IMR-90 (cell line): ENCODE results near the gene SPTB. TPM values are rescaled to one million over a fixed set of nuclear protein-coding genes. Genes with fewer than 3 reads are reported as not detected.

ENCODE experiments used
- ATAC-seq: fragments of 200-7000 bp; cut with Tn5 transposase; 2 replicates; pipeline ENCODE4 v1.9.1; 2020; ENCODE audit warnings: low read depth, mild to moderate bottlenecking, moderate library complexity
- BruUV-seq: library from RNA; stranded (reverse); fragments of 400-500 nt; replicated peaks from 2 replicates; lab custom pipeline; 2021; lab: Mats Ljungman, UMichigan
- CTCF ChIA-PET: fragments of 300-600 bp; formaldehyde crosslinking; extraction: SDS; loops from one replicate; lab custom pipeline; 2021; ENCODE audit warnings: antibody characterized with exemption; lab: Yijun Ruan, JAX
- POLR2A ChIA-PET: fragments of 300-600 bp; sonication (Branson Sonifier 250); formaldehyde crosslinking; loops from one replicate; lab custom pipeline; 2022; ENCODE audit warnings: antibody characterized with exemption; ENCODE audit not compliant: unreplicated experiment; lab: Charles Lee
- DNase-seq: peaks from one replicate; pipeline ENCODE4 v3.0.0; 2013
- H2AFZ ChIP-seq: replicated peaks from 2 replicates; pipeline ENCODE3; 2013; ENCODE audit warnings: low read length, mild to moderate bottlenecking; ENCODE audit not compliant: poor library complexity
- H2AK5ac ChIP-seq: 2 replicates; pipeline ENCODE4 v1.6.1; 2013; ENCODE audit warnings: low read depth, low read length, inconsistent platforms
- H2AK9ac ChIP-seq: replicated peaks from 2 replicates; pipeline ENCODE3; 2013; ENCODE audit warnings: mild to moderate bottlenecking, low read depth, low read length, moderate library complexity; ENCODE audit not compliant: poor library complexity
- H2BK120ac ChIP-seq: 2 replicates; pipeline ENCODE4 v1.6.1; 2013; ENCODE audit warnings: low read depth, low read length, inconsistent platforms
- H2BK15ac ChIP-seq: 3 replicates; pipeline ENCODE4 v1.6.1; 2013; ENCODE audit warnings: low read depth, low read length, inconsistent platforms
- H2BK20ac ChIP-seq: 2 replicates; pipeline ENCODE4 v1.6.1; 2013; ENCODE audit warnings: low read depth, mild to moderate bottlenecking, inconsistent platforms, low read length, moderate library complexity
- H2BK5ac ChIP-seq: 2 replicates; pipeline ENCODE4 v1.6.1; 2013; ENCODE audit warnings: mild to moderate bottlenecking, low read depth, low read length, inconsistent platforms; ENCODE audit not compliant: poor library complexity, severe bottlenecking
- H3K14ac ChIP-seq: replicated peaks from 2 replicates; pipeline ENCODE4 v1.6.1; 2013; ENCODE audit warnings: low read depth, low read length, inconsistent platforms
- H3K18ac ChIP-seq: 2 replicates; pipeline ENCODE4 v1.6.1; 2013; ENCODE audit warnings: low read depth, low read length, control low read depth
- H3K23ac ChIP-seq: 2 replicates; pipeline ENCODE4 v1.6.1; 2013; ENCODE audit warnings: low read depth, low read length, inconsistent platforms
- H3K27ac ChIP-seq: 2 replicates; pipeline ENCODE4 v1.5.1; 2013; ENCODE audit warnings: mild to moderate bottlenecking, control low read depth, low read length; ENCODE audit not compliant: insufficient read depth
- H3K27me3 ChIP-seq: 2 replicates; pipeline ENCODE4 v1.6.1; 2013; ENCODE audit warnings: low read length; ENCODE audit not compliant: control insufficient read depth, insufficient read depth
- H3K36me3 ChIP-seq: 2 replicates; pipeline ENCODE4 v1.6.1; 2013; ENCODE audit warnings: low read length, mixed read lengths; ENCODE audit not compliant: control insufficient read depth, insufficient read depth
- H3K4ac ChIP-seq: 2 replicates; pipeline ENCODE4 v1.6.1; 2013; ENCODE audit warnings: low read depth, low read length, inconsistent platforms
- H3K4me1 ChIP-seq: 2 replicates; pipeline ENCODE4 v1.6.1; 2013; ENCODE audit warnings: low read length, mixed read lengths; ENCODE audit not compliant: control insufficient read depth, insufficient read depth
- H3K4me2 ChIP-seq: 2 replicates; pipeline ENCODE4 v1.6.1; 2013; ENCODE audit warnings: low read depth, mild to moderate bottlenecking, control low read depth, low read length, moderate library complexity
- H3K4me3 ChIP-seq: 2 replicates; pipeline ENCODE4 v1.5.1; 2013; ENCODE audit warnings: low read depth, mild to moderate bottlenecking, control low read depth, low read length, moderate library complexity; ENCODE audit not compliant: insufficient read depth
- H3K56ac ChIP-seq: 2 replicates; pipeline ENCODE4 v1.6.1; 2013; ENCODE audit warnings: low read length, inconsistent platforms; ENCODE audit not compliant: insufficient read depth; ENCODE audit errors: extremely low read depth
- H3K79me1 ChIP-seq, 2 experiments: 2 replicates each; pipeline ENCODE4 v1.6.1; 2013; ENCODE audit warnings: low read length in 2 of 2, inconsistent platforms in 1 of 2, low read depth in 1 of 2
- H3K9ac ChIP-seq: 2 replicates; pipeline ENCODE4 v1.6.1; 2013; ENCODE audit warnings: low read depth, low read length, control low read depth
- H3K9me1 ChIP-seq: 2 replicates; pipeline ENCODE4 v1.6.1; 2013; ENCODE audit warnings: low read length, inconsistent platforms; ENCODE audit not compliant: insufficient read depth
- H3K9me3 ChIP-seq: 2 replicates; pipeline ENCODE4 v1.6.1; 2013; ENCODE audit warnings: low read length; ENCODE audit not compliant: control insufficient read depth, insufficient read depth
- H4K20me1 ChIP-seq: 2 replicates; pipeline ENCODE4 v1.6.1; 2013; ENCODE audit warnings: low read length, inconsistent platforms; ENCODE audit not compliant: insufficient read depth
- H4K5ac ChIP-seq: 2 replicates; pipeline ENCODE4 v1.6.1; 2013; ENCODE audit warnings: mild to moderate bottlenecking, low read depth, low read length, control low read depth
- H4K8ac ChIP-seq, 2 experiments: 2 replicates each; pipeline ENCODE4 v1.6.1; 2013; ENCODE audit warnings: low read depth in 2 of 2, low read length in 2 of 2, control low read depth in 1 of 2, inconsistent platforms in 1 of 2
- H4K91ac ChIP-seq: 2 replicates; pipeline ENCODE4 v1.6.1; 2013; ENCODE audit warnings: low read depth, low read length, inconsistent platforms; ENCODE audit not compliant: insufficient read depth
- BHLHE40 ChIP-seq: fragments of 150-350 bp; IDR thresholded peaks from 2 replicates; pipeline ENCODE4 v1.6.1; 2016; ENCODE audit warnings: mild to moderate bottlenecking, low read depth, low read length
- CEBPB ChIP-seq: IDR thresholded peaks from 2 replicates; pipeline ENCODE4 v1.6.1; 2012; ENCODE audit warnings: low read depth, low read length, improper control_type of control experiment
- CHD1 ChIP-seq: IDR thresholded peaks from 2 replicates; pipeline ENCODE4 v1.6.1; 2012; ENCODE audit warnings: low read depth, low read length, improper control_type of control experiment
- FOS ChIP-seq: fragments of 150-350 bp; IDR thresholded peaks from 2 replicates; pipeline ENCODE4 v1.6.1; 2016; ENCODE audit warnings: low read depth, low read length
- MAFK ChIP-seq: IDR thresholded peaks from 2 replicates; pipeline ENCODE4 v1.6.1; 2012; ENCODE audit warnings: low read depth, low read length, improper control_type of control experiment
- MAZ ChIP-seq: IDR thresholded peaks from 2 replicates; pipeline ENCODE4 v1.6.1; 2012; ENCODE audit warnings: low read depth, mild to moderate bottlenecking, low read length, improper control_type of control experiment, moderate library complexity, borderline replicate concordance
- MXI1 ChIP-seq: IDR thresholded peaks from 2 replicates; pipeline ENCODE4 v1.6.1; 2012; ENCODE audit warnings: low read depth, mild to moderate bottlenecking, low read length, moderate library complexity, borderline replicate concordance
- NFE2L2 ChIP-seq: fragments of 150-350 bp; IDR thresholded peaks from 2 replicates; pipeline ENCODE4 v1.6.1; 2016; ENCODE audit warnings: low read depth, mild to moderate bottlenecking, low read length
- POLR2A ChIP-seq: IDR thresholded peaks from 2 replicates; pipeline ENCODE4 v1.6.1; 2012; ENCODE audit warnings: mild to moderate bottlenecking, low read depth, low read length
- RAD21 ChIP-seq: IDR thresholded peaks from 2 replicates; pipeline ENCODE4 v1.6.1; 2012; ENCODE audit warnings: low read length, improper control_type of control experiment
- RCOR1 ChIP-seq: IDR thresholded peaks from 2 replicates; pipeline ENCODE4 v1.6.1; 2012; ENCODE audit warnings: mild to moderate bottlenecking, low read length, improper control_type of control experiment; ENCODE audit not compliant: insufficient replicate concordance
- RFX5 ChIP-seq: IDR thresholded peaks from 2 replicates; pipeline ENCODE4 v1.8.0; 2012; ENCODE audit warnings: low read depth, mild to moderate bottlenecking, low read length, moderate library complexity
- SMC3 ChIP-seq: fragments of 150-350 bp; IDR thresholded peaks from 2 replicates; pipeline ENCODE4 v1.6.1; 2016; ENCODE audit warnings: low read depth, mild to moderate bottlenecking, antibody characterized with exemption, low read length, moderate library complexity
- WGBS, 2 experiments: methylation state at CpG; one replicate each; pipeline versions ENCODE4 v1.1.5 to v1.1.7; 2013; ENCODE audit warnings: missing lambda C conversion rate in 2 of 2; ENCODE audit not compliant: insufficient read length in 1 of 2; ENCODE audit errors: extremely low coverage in 2 of 2; 5-methylcytosine and 5-hydroxymethylcytosine counted together
- dilution Hi-C: fragments of 300-500 bp; cut with HindIII; formaldehyde crosslinking; loops from one replicate; pipeline ENCODE4 v1.14.3; 2018; ENCODE audit warnings: low sequenced_read_pairs; ENCODE audit not compliant: unreplicated experiment
- in situ Hi-C: fragments of 300-500 bp; cut with MboI; formaldehyde crosslinking; loops from 3 replicates; pipeline ENCODE4 v1.14.3; 2019; ENCODE audit warnings: low sequenced_read_pairs, inconsistent platforms, mixed read lengths
- intact Hi-C: fragments of 100-400 bp; cut with micrococcal nuclease; formaldehyde crosslinking; loops from 2 replicates; pipeline ENCODE4 v1.10.0; 2022
- polyA plus RNA-seq, 3 experiments: library from polyadenylated mRNA; depleted of rRNA; stranded (reverse); fragments of >200 nt; gene quantifications; 2 replicates each; pipeline ENCODE4 v1.2.3, GENCODE V29; 2012; ENCODE audit warnings: low replicate concordance in 1 of 3
- total RNA-seq: library from RNA; depleted of rRNA; stranded (reverse); fragments of >200 nt; gene quantifications from 2 replicates; pipeline ENCODE4 v1.2.3, GENCODE V29; 2012
- TF ChIP-seq, protein P1 (sequence below): fragments of 150-350 bp; IDR thresholded peaks from 2 replicates; pipeline ENCODE4 v1.6.1; 2016; ENCODE audit warnings: low read depth, mild to moderate bottlenecking, low read length, moderate library complexity, borderline replicate concordance
- TF ChIP-seq, protein P2 (sequence below): conservative IDR thresholded peaks from 2 replicates; pipeline ENCODE4 v1.5.1; 2012; ENCODE audit warnings: mild to moderate bottlenecking, low read depth, low read length, improper control_type of control experiment
- TF ChIP-seq, protein P3 (sequence below): fragments of 150-350 bp; IDR thresholded peaks from 2 replicates; pipeline ENCODE4 v1.6.1; 2017; ENCODE audit warnings: mild to moderate bottlenecking, antibody characterized with exemption, low read length, low read depth

SPTB gene
- total and polyA plus RNA-seq, 2 of the 4 experiments (the other 2 are of a cell fraction): under 0.01 to 0.07 TPM

DNA sequence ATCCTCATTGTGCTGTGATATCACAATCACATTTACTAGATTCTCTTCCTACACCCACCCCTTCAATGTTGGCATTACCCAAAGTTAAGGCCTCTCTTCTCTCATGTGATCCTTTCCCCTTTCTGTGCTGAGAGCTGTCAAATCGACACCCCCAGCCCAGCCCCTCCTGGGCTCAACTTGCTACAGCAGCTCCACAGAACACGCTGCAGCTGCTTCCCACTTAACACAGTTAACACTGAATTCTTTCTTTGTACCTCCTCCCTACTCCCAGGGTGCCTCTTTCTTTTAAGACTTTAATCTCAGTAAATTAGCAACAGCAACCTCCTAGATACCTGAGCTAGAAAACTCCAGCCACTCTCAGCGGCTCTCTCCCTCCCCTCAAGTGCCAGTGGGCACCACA is 17.8 kb downstream of the SPTB start:
- ATAC-seq (no peak), DNase-seq (no peak)
- Histone ChIP-seq H3K79me1 (no peaks in the 10 kb centered on the region), H3K18ac (no peak overlapping the region), H3K4me2 (no peak overlapping the region), H2AFZ (no peak overlapping the region), H2BK5ac (no peak overlapping the region), H4K5ac (no peak overlapping the region), H4K8ac (no peak overlapping the region), H3K4me1 (no peaks in the 10 kb centered on the region), H3K56ac (no peak overlapping the region), H3K9me3 (0 out of 2 replicates have a peak, but pooled peaks cover 2% of the 10 kb centered on the region), H3K27ac (no peak overlapping the region), H3K36me3 (no peaks in the 10 kb centered on the region), H4K20me1 (no peaks in the 10 kb centered on the region), H3K9ac (no peak overlapping the region), H2AK5ac (no peak overlapping the region), H3K4ac (no peak overlapping the region), H3K14ac (no peak overlapping the region), H3K9me1 (no peaks in the 10 kb centered on the region), H3K23ac (no peak overlapping the region), H2BK20ac (no peak overlapping the region), H2BK120ac (no peak overlapping the region), H4K91ac (no peak overlapping the region), H3K4me3 (no peak overlapping the region), H3K27me3 (peaks cover 68% of the 10 kb centered on the region), H2AK9ac (no peak overlapping the region), H2BK15ac (no peak overlapping the region)
- in situ Hi-C loops: no loop called here
- dilution Hi-C loops: no loop called here
- WGBS, 2 experiments: 0% methylated on average over 2 of the region's 3 CpGs; no CpG with 5 or more reads in 1 of the 2 experiments
- intact Hi-C loops: no loop called here
- BruUV-seq: no TSS peak
- POLR2A ChIA-PET: interaction anchor here (0.5 kb wide), 1 partner anchor 18 kb away, joined by 4 read pairs; no protein-coding TSS in a partner anchor
- CTCF ChIA-PET: interaction anchor here (1.0 kb wide), 1 partner anchor 38 kb away, joined by 3 read pairs; no protein-coding TSS in a partner anchor
- no peak for TF ChIP-seq BHLHE40
- TF ChIP-seq RFX5: no peak
- no peak for TF ChIP-seq MAFK
- no peak for TF ChIP-seq RCOR1
- no peak for TF ChIP-seq CEBPB
- TF ChIP-seq RAD21: no peak
- no peak for TF ChIP-seq POLR2A
- TF ChIP-seq SMC3: no peak
- TF ChIP-seq FOS: no peak
- TF ChIP-seq MAZ: no peak
- no peak for TF ChIP-seq NFE2L2
- TF ChIP-seq, protein P1, sequence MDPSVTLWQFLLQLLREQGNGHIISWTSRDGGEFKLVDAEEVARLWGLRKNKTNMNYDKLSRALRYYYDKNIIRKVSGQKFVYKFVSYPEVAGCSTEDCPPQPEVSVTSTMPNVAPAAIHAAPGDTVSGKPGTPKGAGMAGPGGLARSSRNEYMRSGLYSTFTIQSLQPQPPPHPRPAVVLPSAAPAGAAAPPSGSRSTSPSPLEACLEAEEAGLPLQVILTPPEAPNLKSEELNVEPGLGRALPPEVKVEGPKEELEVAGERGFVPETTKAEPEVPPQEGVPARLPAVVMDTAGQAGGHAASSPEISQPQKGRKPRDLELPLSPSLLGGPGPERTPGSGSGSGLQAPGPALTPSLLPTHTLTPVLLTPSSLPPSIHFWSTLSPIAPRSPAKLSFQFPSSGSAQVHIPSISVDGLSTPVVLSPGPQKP: no peak
- TF ChIP-seq, protein P2, sequence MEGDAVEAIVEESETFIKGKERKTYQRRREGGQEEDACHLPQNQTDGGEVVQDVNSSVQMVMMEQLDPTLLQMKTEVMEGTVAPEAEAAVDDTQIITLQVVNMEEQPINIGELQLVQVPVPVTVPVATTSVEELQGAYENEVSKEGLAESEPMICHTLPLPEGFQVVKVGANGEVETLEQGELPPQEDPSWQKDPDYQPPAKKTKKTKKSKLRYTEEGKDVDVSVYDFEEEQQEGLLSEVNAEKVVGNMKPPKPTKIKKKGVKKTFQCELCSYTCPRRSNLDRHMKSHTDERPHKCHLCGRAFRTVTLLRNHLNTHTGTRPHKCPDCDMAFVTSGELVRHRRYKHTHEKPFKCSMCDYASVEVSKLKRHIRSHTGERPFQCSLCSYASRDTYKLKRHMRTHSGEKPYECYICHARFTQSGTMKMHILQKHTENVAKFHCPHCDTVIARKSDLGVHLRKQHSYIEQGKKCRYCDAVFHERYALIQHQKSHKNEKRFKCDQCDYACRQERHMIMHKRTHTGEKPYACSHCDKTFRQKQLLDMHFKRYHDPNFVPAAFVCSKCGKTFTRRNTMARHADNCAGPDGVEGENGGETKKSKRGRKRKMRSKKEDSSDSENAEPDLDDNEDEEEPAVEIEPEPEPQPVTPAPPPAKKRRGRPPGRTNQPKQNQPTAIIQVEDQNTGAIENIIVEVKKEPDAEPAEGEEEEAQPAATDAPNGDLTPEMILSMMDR: no peak
- TF ChIP-seq, protein P3, sequence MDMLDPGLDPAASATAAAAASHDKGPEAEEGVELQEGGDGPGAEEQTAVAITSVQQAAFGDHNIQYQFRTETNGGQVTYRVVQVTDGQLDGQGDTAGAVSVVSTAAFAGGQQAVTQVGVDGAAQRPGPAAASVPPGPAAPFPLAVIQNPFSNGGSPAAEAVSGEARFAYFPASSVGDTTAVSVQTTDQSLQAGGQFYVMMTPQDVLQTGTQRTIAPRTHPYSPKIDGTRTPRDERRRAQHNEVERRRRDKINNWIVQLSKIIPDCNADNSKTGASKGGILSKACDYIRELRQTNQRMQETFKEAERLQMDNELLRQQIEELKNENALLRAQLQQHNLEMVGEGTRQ: no peak
- TF ChIP-seq MXI1: no peak
- TF ChIP-seq CHD1: no peak
